Neural cell (in vitro differentiated cells): ENCODE results near the gene ENGASE.

Source experiments
- EZH2 ChIP-seq: fragments of 200-600, 300-800 bp; shearing (Covaris generic), sonication (generic); IDR thresholded peaks from 2 replicates; pipeline ENCODE4 v1.6.1; 2014; ENCODE audit warnings: antibody characterized with exemption, low read length, borderline replicate concordance, mild to moderate bottlenecking; ENCODE audit not compliant: insufficient read depth, poor library complexity, severe bottlenecking
- RAD21 ChIP-seq: fragments of 450-650 bp; conservative IDR thresholded peaks from 2 replicates; pipeline ENCODE4 v1.6.1; 2014; ENCODE audit warnings: antibody characterized with exemption, mild to moderate bottlenecking, moderate library complexity

- TF ChIP-seq RAD21 (no peak), EZH2 (no peak)
These were observed 2.1 kb upstream of the ENGASE start for GRCh38 chr17:79072544-79072943.
